BLaER1 (cell line): Measurements from ENCODE around the gene ANKS1B.
"Not testable (repeated sequence)": the region's sequence is repeated elsewhere in the genome, so short reads cannot be mapped to it uniquely, and the experiment has no call there.

Experiments used
- H3K27ac ChIP-seq: shearing (Covaris generic); formaldehyde crosslinking; 2 replicates; pipeline ENCODE4 v1.8.1; 2022
- H3K27me3 ChIP-seq: shearing (Covaris generic); formaldehyde crosslinking; 2 replicates; pipeline ENCODE4 v1.8.1; 2022
- H3K36me3 ChIP-seq: shearing (Covaris generic); formaldehyde crosslinking; 2 replicates; pipeline ENCODE4 v1.8.1; 2022
- H3K4me1 ChIP-seq: shearing (Covaris generic); formaldehyde crosslinking; 2 replicates; pipeline ENCODE4 v1.8.1; 2022
- H3K4me2 ChIP-seq: shearing (Covaris generic); formaldehyde crosslinking; 2 replicates; pipeline ENCODE4 v1.8.1; 2022
- H3K4me3 ChIP-seq: shearing (Covaris generic); formaldehyde crosslinking; 2 replicates; pipeline ENCODE4 v1.8.1; 2022
- H3K9ac ChIP-seq: shearing (Covaris generic); formaldehyde crosslinking; 2 replicates; pipeline ENCODE4 v1.8.1; 2022
- H3K9me3 ChIP-seq: shearing (Covaris generic); formaldehyde crosslinking; 2 replicates; pipeline ENCODE4 v1.8.1; 2022
- H4K20me1 ChIP-seq: shearing (Covaris generic); formaldehyde crosslinking; 2 replicates; pipeline ENCODE4 v1.8.1; 2022
- Cebpa-rat ChIP-seq: shearing (Covaris generic); IDR thresholded peaks from 2 replicates; pipeline ENCODE4 v1.8.1; 2022

ANKS1B gene

DNA sequence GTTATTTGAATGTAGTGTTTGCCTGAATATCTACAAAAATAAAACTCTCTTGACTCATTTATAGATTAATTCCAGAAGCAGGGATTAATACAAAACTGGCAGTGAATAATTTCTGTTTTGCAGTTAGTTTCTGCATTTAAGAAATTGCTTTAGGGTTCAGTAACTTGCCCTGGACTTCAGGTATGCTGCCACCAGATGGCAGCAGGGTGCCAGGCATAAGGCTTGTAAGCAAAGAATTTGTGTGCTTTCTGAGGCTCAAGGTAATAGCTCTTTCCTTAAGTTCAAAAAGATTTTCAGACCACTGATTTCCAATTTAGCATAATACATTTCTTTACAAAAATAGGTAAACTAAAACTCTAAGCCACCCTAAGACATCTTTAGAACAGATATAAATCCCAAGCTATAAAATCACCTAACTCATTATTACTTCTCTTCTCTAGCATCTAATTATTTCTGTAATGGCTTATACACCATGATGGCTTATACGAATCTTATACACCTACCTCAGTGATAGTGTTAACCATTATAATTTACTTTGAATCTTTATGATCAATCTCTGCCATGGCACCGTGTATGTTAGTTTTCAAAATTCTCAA lies 941.3 kb downstream of the ANKS1B start:
- Histone ChIP-seq H3K27ac (no peak overlapping the region), H3K4me2 (no peak overlapping the region), H3K36me3 (peaks cover 61% of the 10 kb centered on the region), H3K9ac (no peak overlapping the region), H3K4me1 (no peaks in the 10 kb centered on the region), H3K4me3 (no peak overlapping the region), H3K9me3 (peaks cover 16% of the 10 kb centered on the region), H4K20me1 (no peaks in the 10 kb centered on the region), H3K27me3 (no peaks in the 10 kb centered on the region)
- no peak for TF ChIP-seq Cebpa-rat

DNA sequence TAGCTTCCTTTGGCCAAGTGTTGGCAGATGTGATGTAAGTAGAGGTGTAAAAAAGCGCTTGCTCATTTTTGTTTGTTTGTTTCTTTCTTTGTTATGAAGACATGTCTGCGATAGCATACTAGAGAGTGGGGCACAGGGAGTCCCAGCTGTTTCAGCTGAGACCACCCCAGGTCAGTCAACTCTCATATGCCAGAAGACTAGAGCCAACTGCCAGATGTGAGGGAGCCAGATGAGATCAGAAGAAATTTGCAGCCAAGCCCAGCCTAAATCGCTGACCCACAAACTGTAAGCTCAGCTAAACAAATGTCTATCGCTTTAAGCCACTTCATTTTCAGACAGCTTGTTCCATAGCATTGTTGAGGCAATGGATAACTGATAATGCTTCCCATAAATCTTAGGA lies 942.5 kb downstream of the ANKS1B start:
- peaks cover 4% of the 10 kb centered on the region for H3K9me3 ChIP-seq
- H3K4me2 ChIP-seq = no peak overlapping the region
- H4K20me1 ChIP-seq = no peaks in the 10 kb centered on the region
- no peaks in the 10 kb centered on the region for H3K4me1 ChIP-seq
- no peaks in the 10 kb centered on the region for H3K27me3 ChIP-seq
- TF ChIP-seq Cebpa-rat = no peak
- peaks cover 55% of the 10 kb centered on the region for H3K36me3 ChIP-seq
- H3K9ac ChIP-seq = no peak overlapping the region
- no peak overlapping the region for H3K4me3 ChIP-seq
- no peak overlapping the region for H3K27ac ChIP-seq

DNA sequence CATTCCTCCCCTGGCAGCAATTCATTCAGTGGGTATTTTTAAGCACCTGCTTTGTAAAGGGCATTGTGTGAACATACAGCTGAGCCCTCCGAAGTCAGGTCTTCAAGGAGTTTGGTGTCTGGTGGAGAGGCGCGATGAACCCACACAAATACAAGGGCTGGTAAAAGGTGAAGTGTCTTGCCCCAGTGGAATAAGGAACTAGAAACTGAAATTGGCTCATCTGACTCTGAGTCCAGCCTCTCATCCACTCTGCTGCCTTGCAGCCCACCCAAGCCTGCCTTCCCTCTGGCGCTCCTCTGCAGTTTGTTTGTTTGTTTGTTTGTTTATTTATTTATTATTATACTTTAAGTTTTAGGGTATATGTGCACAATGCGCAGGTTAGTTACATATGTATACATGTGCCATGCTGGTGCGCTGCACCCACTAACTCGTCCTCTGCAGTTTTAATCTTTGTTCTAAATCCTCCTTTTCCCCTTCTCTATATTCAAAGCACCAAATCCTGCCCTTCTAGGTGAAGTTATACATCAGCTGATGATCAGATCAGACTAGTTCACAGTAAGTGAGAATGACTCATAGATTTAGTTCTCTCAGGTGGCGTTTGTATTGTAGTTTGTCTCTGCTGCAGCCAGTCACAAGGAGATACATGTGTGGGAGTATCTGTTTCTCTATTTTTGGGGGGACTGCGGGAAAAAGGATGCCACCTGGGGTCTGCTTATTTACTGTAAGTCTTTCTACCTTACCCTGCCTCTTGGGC lies 945.2 kb downstream of the ANKS1B start:
- Histone ChIP-seq H3K27ac (no peak overlapping the region), H3K4me3 (no peak overlapping the region), H3K4me1 (no peaks in the 10 kb centered on the region), H3K27me3 (no peaks in the 10 kb centered on the region), H3K9me3 (no peaks in the 10 kb centered on the region), H3K36me3 (peaks cover 68% of the 10 kb centered on the region), H4K20me1 (no peaks in the 10 kb centered on the region), H3K9ac (no peak overlapping the region), H3K4me2 (no peak overlapping the region)
- no peak for TF ChIP-seq Cebpa-rat

DNA sequence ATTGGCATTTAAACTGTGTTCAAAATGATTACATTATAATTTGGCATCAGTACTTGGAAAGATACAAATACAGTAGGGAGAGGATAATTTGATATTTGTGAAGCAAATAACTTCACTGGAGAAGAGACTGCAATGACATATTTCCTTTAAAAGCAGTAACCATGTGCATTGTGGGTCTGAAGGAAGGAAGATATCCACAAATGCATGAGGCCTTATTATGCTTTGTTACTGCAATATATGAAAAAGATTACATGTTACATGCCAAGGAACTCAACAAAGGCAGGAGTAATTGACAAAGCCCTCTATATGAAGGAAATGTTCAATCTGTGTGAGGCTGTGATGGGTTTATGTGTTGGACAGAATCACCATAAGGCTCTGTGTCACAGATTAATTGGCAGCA lies 948.2 kb downstream of the ANKS1B start:
- Histone ChIP-seq H3K4me1 (no peaks in the 10 kb centered on the region), H3K4me3 (no peak overlapping the region), H3K4me2 (no peak overlapping the region), H3K27me3 (no peaks in the 10 kb centered on the region), H3K36me3 (peaks cover 82% of the 10 kb centered on the region), H3K27ac (no peak overlapping the region), H4K20me1 (no peaks in the 10 kb centered on the region), H3K9me3 (no peaks in the 10 kb centered on the region), H3K9ac (no peak overlapping the region)
- no peak for TF ChIP-seq Cebpa-rat

DNA sequence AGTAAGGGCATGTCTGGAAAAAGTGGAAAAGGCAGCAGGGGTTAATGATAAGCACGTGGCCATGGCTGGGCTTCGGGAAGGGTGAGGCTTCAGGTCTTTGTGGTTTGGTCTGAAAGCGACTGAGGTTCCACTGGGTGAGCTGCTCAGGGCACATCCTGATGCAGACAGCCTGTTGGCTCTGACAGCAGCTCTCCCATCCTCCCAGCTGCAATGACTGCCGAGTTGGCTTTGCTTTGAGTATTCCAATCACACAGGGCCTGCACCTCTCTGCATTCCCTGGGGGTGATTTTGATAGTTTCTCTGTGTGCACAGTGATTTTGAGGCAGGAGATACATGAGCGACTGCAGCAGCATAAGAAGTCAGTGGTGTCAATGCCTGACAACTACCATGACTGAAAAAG lies 948.9 kb downstream of the ANKS1B start:
- peaks cover 77% of the 10 kb centered on the region for H3K36me3 ChIP-seq

DNA sequence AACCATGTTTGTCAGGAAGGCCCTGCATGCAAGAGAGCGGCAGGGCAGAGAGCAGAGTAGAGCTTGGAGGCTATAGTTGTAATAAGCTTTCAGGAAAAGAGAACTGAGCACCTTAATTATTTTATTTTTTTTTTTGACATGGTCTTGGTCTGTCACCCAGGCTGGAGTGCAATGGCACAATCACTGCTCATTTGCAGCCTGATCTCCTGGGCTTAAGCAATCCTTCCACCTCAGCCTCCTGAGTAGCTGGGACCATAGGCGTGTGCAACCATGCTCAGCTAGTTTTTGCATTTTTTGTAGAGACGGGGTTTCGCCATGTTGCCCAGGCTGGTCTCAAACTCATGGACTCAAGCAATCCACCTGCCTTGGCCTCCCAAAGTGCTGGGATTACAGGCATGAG lies 950.5 kb downstream of the ANKS1B start:
- peaks cover 61% of the 10 kb centered on the region for H3K36me3 ChIP-seq
- not testable (repeated sequence) for H3K4me2 ChIP-seq, H3K27me3 ChIP-seq, H3K27ac ChIP-seq, H3K9me3 ChIP-seq, H3K4me3 ChIP-seq, H3K9ac ChIP-seq, H4K20me1 ChIP-seq
- peaks cover 13% of the 10 kb centered on the region for H3K4me1 ChIP-seq

More for the DNA sequence above, 948.9 kb downstream of the ANKS1B start:
- H3K27me3 ChIP-seq = no peaks in the 10 kb centered on the region
- H3K9me3 ChIP-seq = no peaks in the 10 kb centered on the region
- H3K9ac ChIP-seq = no peak overlapping the region
- no peak overlapping the region for H3K4me2 ChIP-seq
- peaks cover under 1% of the 10 kb centered on the region; the same call in 1 of the 2 replicates for H3K4me1 ChIP-seq
- no peaks in the 10 kb centered on the region for H4K20me1 ChIP-seq
- H3K4me3 ChIP-seq = no peak overlapping the region
- no peak overlapping the region for H3K27ac ChIP-seq
- TF ChIP-seq Cebpa-rat = no peak

DNA sequence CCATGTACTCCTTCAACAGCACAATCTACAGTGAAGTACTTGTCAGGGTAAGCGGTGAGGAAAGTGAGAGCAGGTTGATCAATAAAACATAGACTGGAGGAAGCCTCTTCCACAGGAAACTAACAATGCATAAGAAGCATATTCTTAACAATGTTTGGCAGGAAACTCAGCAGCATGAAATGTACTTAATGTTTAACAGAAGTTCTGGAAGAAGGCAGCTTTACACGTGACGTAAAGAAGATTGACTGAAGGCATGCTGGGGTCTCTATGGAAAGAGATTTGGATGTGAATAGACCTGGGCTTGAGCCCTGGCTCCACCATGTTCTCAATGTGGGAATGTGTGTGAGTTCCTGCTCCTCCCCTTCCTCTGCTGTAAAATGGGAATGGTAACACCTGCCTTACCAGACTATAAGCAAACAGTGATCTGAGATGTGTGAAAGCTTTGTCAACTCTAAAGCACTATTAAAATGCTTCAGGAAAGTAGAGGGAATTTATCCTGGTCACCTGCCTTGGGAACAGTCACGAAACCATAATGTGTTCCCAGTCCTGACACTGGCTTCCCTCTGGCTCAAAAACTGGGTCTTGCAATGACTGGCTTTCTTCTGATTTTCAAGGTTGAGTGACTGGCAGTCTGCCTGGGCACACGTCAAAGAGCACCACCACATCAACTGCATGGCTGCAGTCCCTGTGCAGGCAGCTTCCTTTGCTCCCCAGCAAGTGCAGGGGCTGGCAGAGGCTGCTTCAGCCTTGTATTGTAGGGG lies 955.0 kb downstream of the ANKS1B start:
- no peaks in the 10 kb centered on the region for H3K9me3 ChIP-seq
- peaks cover 27% of the 10 kb centered on the region for H3K36me3 ChIP-seq
- peak overlapping the region; percentile 1; the same call in 1 of the 2 replicates for H3K4me2 ChIP-seq
- H3K9ac ChIP-seq = no peak overlapping the region
- H4K20me1 ChIP-seq = no peaks in the 10 kb centered on the region
- H3K27ac ChIP-seq = no peak overlapping the region
- H3K27me3 ChIP-seq = no peaks in the 10 kb centered on the region
- no peak overlapping the region for H3K4me3 ChIP-seq
- peaks cover 13% of the 10 kb centered on the region for H3K4me1 ChIP-seq
- no peak for TF ChIP-seq Cebpa-rat

DNA sequence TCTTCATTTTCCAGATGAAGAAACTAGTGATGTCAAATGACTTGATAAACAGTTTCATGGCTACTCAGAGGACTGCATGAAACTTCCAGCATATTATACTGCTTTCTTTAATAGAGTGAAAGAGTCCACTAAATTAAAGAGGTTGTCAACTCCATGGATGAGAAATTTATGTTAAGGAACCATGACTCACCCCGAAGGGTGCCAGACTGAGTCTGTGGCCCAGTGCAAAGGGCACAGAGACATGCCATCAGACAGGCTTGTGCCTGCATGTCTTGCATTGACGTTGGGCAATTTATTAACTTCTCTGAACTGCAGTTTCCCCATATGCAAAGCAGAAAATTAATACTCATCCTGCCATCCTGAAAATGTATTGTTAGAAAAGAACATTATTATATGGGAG lies 957.3 kb downstream of the ANKS1B start:
- no peak overlapping the region for H3K9ac ChIP-seq
- peaks cover 13% of the 10 kb centered on the region for H3K4me1 ChIP-seq
- H4K20me1 ChIP-seq = no peaks in the 10 kb centered on the region
- peaks cover 12% of the 10 kb centered on the region for H3K36me3 ChIP-seq
- H3K4me2 ChIP-seq = no peak overlapping the region
- TF ChIP-seq Cebpa-rat = no peak
- H3K27ac ChIP-seq = no peak overlapping the region
- no peak overlapping the region for H3K4me3 ChIP-seq
- no peaks in the 10 kb centered on the region for H3K27me3 ChIP-seq
- no peaks in the 10 kb centered on the region for H3K9me3 ChIP-seq

DNA sequence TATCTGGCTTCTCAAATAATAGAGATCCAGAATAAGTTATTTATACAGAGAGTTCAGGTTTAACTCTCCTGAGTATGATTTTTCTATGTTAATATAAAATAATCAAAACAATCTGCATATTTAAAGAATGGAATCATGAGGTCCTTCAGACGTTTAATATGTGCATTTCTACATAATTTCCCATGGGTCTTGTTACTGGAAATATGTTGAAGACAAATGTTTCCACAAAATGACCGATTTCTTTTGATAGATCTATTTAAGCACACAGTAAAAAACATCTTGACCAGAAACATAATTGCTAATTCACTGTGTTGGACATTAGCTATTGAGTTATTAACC lies 957.7 kb downstream of the ANKS1B start:
- Histone ChIP-seq H4K20me1 (no peaks in the 10 kb centered on the region), H3K27me3 (no peaks in the 10 kb centered on the region), H3K36me3 (peaks cover 10% of the 10 kb centered on the region), H3K4me3 (no peak overlapping the region), H3K9ac (no peak overlapping the region), H3K4me1 (peaks cover 13% of the 10 kb centered on the region), H3K9me3 (no peaks in the 10 kb centered on the region), H3K27ac (no peak overlapping the region), H3K4me2 (no peak overlapping the region)
- no peak for TF ChIP-seq Cebpa-rat
